B cell (primary cell): ENCODE measurements around the gene KCNA3.

Experiments
- CTCF ChIP-seq: fragments of 200-600 bp; IDR thresholded peaks from one replicate; pipeline ENCODE4 v1.8.0; 2022; ENCODE audit warnings: antibody characterized with exemption, mild to moderate bottlenecking
- EZH2 ChIP-seq: IDR thresholded peaks from 2 replicates; pipeline ENCODE4 v1.6.1; 2012; ENCODE audit warnings: borderline replicate concordance, low read depth, mild to moderate bottlenecking, moderate library complexity, low read length; ENCODE audit not compliant: insufficient read depth, poor library complexity, severe bottlenecking

- TF ChIP-seq CTCF (no peak), EZH2 (no peak)
These were observed 34.3 kb upstream of the KCNA3 start for GRCh38 chr1:110708974-110709440.
